Aorta (tissue), 5 donors: ENCODE results near the gene ZNF99. TPM values are rescaled to one million over a fixed set of nuclear protein-coding genes. Genes with fewer than 3 reads are reported as not detected.
"Not testable (repeated sequence)": the region's sequence is repeated elsewhere in the genome, so short reads cannot be mapped to it uniquely, and the experiment has no call there.

Experiments
- ATAC-seq: fragments of 200-7000 bp; cut with Tn5 transposase; one replicate; pipeline ENCODE4 v1.9.1; 2022; ENCODE audit warnings: moderate library complexity; ENCODE audit not compliant: low FRiP score
- DNase-seq, 2 donors: peaks; one replicate each; pipeline ENCODE4 v3.0.0-alpha.2; 2020
- H3K27ac ChIP-seq, 2 donors: one replicate each; pipeline ENCODE4 v1.5.1; 2013; ENCODE audit warnings: low read length in 2 of 2, mild to moderate bottlenecking in 2 of 2, moderate library complexity in 2 of 2, control low read depth in 1 of 2, inconsistent platforms in 1 of 2, low read depth in 1 of 2
- H3K27me3 ChIP-seq, 2 donors: one replicate each; pipeline ENCODE4 v1.6.1; 2013; ENCODE audit warnings: control low read depth in 1 of 2, low read length in 1 of 2, mild to moderate bottlenecking in 1 of 2, moderate library complexity in 1 of 2; ENCODE audit not compliant: insufficient read depth in 2 of 2, control insufficient read depth in 1 of 2
- H3K36me3 ChIP-seq, 2 donors: one replicate each; pipeline ENCODE4 v1.6.1; 2013; ENCODE audit warnings: control low read depth in 1 of 2, low read length in 1 of 2, mild to moderate bottlenecking in 1 of 2; ENCODE audit not compliant: insufficient read depth in 2 of 2, control insufficient read depth in 1 of 2
- H3K4me1 ChIP-seq, 2 donors: one replicate each; pipeline ENCODE4 v1.6.1; 2013; ENCODE audit warnings: low read length in 2 of 2, control low read depth in 1 of 2, mild to moderate bottlenecking in 1 of 2, moderate library complexity in 1 of 2; ENCODE audit not compliant: insufficient read depth in 2 of 2, control insufficient read depth in 1 of 2
- H3K4me3 ChIP-seq, 2 donors: one replicate each; pipeline ENCODE4 v1.5.1; 2013; ENCODE audit warnings: low read length in 2 of 2, control low read depth in 1 of 2, mild to moderate bottlenecking in 1 of 2
- H3K9me3 ChIP-seq: one replicate; pipeline ENCODE4 v1.6.1; 2013; ENCODE audit warnings: mild to moderate bottlenecking, low read length; ENCODE audit not compliant: control insufficient read depth
- WGBS, 2 donors: extraction: QIAGEN DNeasy Blood & Tissue Kit; methylation state at CpG; one replicate each; pipeline ENCODE4 v1.1.7; 2013; 5-methylcytosine and 5-hydroxymethylcytosine counted together
- intact Hi-C, 2 donors: fragments of 100-400 bp; cut with DNase I; formaldehyde crosslinking; loops; one replicate each; pipeline versions ENCODE4 v1.14.2 to v1.15.0; 2022
- polyA plus RNA-seq, 2 donors: library from polyadenylated mRNA; stranded (reverse); fragments of 200-250 nt; gene quantifications; one replicate each; pipeline ENCODE4 v1.2.3, GENCODE V29; 2013
- total RNA-seq, 2 donors: library from RNA; stranded (reverse); fragmentation: NEBNext Ultra II Directional; extraction: Animal tissue kit (Norgen Biotek cat#: 25700); gene quantifications; one replicate each; pipeline ENCODE4 v1.2.1, GENCODE V29; 2021
- donor health status: healthy with polysubstance abuse.
- donor health status: Bipolar disorder and iron deficiency.
- donor health status: DM: no; HTN: no; CAD: no.
- donor health status: DM: no; HTN: no; CAD: no.
- donor health status: DM: yes; HTN: yes; CAD: no.

The ZNF99 gene
- total and polyA plus RNA-seq, 4 donors, result 0.19 to 0.51 TPM; not detected in 2

DNA sequence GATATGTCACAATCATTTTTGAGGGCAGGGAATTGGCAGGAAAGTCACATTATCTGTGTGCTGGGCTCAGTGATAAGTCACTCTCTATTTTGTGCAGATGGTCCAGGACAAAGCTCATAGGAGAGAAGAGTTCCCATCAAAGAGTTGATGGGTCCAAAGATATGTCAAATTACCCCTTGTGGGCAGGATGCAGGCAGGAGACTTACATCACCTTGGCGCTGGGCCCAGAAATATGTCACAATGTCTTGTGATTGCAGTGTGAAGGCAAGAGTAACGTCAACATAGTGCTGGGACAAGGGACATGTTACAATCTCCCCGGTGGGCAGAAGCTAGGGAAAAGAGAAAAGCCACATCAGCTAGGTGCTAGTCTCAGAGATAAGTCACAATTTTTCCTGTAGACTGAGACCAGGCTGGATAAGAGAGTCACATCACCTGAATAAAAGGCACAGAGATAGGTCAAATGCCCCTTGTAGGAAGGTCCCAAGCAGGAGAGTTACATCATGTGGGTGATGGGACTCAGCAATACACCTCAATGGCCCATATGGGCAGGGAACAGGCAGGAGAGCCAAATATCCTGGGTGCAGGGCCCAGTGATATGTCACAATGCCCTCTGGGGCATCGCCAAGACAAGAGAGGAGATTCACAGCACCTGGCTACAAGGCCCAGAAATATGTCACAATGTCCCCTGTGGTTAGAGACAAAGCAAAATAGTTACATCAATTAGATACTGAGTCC lies 47.9 kb downstream of the ZNF99 start:
- Histone ChIP-seq H3K9me3 (peaks cover 1% of the 10 kb centered on the region), H3K4me1 (no peaks in the 10 kb centered on the region), H3K27ac (no peak overlapping the region), H3K4me3 (no peak overlapping the region), H3K36me3 (no peaks in the 10 kb centered on the region), H3K27me3 (no peaks in the 10 kb centered on the region)
- DNase-seq, result no peak
- ATAC-seq, result no peak
- intact Hi-C loops, result no loop called here
- 79% methylated on average over 4 of the region's 4 CpGs for WGBS, 2 donors

DNA sequence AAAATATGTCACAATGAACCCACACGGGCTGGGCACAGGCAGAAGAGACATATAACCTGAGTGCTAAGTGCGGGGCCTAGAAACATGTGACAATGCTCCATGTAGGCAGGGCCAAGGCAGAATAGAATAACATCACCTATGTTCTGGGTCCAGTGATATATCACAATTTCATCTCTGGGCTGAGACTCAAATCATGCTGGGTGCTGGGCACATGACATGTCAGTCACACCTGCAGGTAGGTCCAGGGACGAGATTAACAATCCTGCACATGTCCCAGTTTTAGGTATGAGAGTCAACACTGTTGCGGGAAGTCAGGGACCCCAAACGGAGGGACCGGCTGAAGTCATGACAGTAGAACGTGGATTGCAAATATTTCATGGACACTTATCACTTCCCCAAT lies 50.3 kb downstream of the ZNF99 start:
- intact Hi-C loops, result no loop called here
- Histone ChIP-seq H3K4me1 (no peaks in the 10 kb centered on the region), H3K36me3 (no peaks in the 10 kb centered on the region), H3K4me3 (no peak overlapping the region), H3K27me3 (no peaks in the 10 kb centered on the region), H3K9me3 (peaks cover 1% of the 10 kb centered on the region), H3K27ac (no peak overlapping the region)
- WGBS, 2 donors, result 71 to 75% methylated on average over 7 of the region's 7 CpGs
- no peak for ATAC-seq
- DNase-seq, result no peak

DNA sequence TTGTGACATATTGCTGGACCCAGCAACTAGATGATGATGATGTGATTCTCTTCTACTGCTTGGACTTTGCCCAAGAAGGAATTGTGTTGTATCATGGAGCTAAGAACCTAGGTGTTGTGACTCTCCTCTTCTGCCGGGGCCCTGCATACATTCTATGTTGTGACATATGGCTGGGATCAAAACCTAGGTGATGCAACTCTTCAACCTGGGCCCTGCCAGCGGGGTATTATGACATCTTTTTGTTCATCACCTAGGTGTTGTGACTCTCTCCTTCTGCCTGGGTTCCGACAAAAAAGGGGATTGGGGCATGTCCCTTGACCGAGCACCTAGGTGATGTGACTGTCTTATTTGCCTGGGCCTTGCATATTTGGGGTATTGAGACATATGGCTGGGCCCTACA lies 55.7 kb downstream of the ZNF99 start:
- H3K4me3 ChIP-seq, H3K27me3 ChIP-seq, H3K9me3 ChIP-seq, intact Hi-C loops, H3K36me3 ChIP-seq, H3K4me1 ChIP-seq, DNase-seq, H3K27ac ChIP-seq, ATAC-seq: not testable (repeated sequence)
- 83% methylated on average over 4 of the region's 4 CpGs for WGBS, 2 donors

DNA sequence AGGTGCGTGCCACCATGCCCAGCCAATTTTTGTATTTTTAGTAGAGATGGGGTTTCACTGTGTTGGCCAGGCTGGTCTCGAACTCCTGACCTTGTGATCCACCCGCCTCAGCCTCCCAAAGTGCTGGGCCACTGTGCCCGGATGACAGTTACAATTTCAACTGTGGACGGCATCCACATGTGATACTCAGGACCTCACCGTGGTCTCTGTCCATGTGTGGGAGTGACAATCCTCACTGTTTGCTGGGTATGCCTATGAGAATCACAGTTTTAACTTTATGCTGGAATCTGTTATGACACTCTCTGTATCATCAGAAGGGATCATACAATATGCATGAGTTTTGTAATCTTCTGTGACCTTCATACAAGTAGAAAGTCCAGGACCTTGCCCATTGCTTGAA lies 62.4 kb downstream of the ZNF99 start:
- H3K4me1 ChIP-seq, intact Hi-C loops, H3K9me3 ChIP-seq, ATAC-seq, H3K36me3 ChIP-seq, H3K27ac ChIP-seq, H3K27me3 ChIP-seq, DNase-seq, H3K4me3 ChIP-seq: not testable (repeated sequence)
- WGBS, 2 donors, result 84 to 85% methylated on average over 6 of the region's 6 CpGs

DNA sequence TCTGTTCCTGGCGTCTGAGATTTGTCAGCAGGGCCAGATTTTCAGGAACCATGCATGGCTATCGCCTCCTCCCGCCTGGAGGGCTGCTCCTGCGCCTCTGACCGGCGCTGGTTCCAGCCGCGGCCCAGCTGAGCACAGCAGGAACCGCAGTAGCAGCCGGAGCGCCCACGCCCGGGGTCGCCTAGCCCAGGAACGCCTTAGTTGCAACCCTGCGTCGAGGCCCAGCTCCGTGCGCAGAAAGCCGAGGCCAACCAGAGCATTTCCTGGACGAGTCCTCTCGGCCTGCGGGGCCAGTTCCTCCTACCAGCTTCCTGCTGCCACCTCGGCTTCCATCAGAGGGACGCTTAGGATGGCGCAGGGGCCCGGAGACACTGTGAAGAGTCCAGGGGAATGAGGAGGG lies 75.0 kb downstream of the ZNF99 start:
- ATAC-seq (peak; percentile 48), DNase-seq (no peak)
- H3K27ac ChIP-seq, result no peak overlapping the region
- WGBS, 2 donors, result 19 to 21% methylated on average over 27 of the region's 27 CpGs
- intact Hi-C loops, result no loop called here
- H3K36me3 ChIP-seq, result no peaks in the 10 kb centered on the region
- H3K27me3 ChIP-seq, result no peaks in the 10 kb centered on the region
- no peaks in the 10 kb centered on the region for H3K9me3 ChIP-seq
- no peaks in the 10 kb centered on the region for H3K4me1 ChIP-seq
- no peak overlapping the region for H3K4me3 ChIP-seq

DNA sequence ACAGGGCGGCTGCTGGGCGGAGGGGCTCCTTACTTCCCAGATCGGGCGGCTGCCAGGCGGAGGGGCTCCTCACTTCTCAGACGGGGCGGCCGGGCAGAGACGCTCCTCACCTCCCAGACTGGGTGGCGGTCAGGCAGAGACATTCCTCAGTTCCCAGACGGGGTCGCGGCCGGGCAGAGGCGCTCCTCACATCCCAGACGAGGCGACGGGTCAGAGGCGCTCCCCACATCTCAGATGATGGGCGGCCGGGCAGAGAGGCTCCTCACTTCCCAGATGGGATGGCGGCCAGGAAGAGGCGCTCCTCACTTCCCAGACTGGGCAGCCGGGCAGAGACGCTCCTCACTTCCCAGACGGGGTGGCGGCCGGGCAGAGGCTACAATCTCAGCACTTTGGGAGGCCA lies 80.9 kb downstream of the ZNF99 start:
- H3K9me3 ChIP-seq, intact Hi-C loops, H3K4me1 ChIP-seq, H3K36me3 ChIP-seq, H3K27me3 ChIP-seq, H3K27ac ChIP-seq, H3K4me3 ChIP-seq, DNase-seq, ATAC-seq: not testable (repeated sequence)
- WGBS, 2 donors, result 93 to 94% methylated on average over 21 to 28 of the region's 28 CpGs

DNA sequence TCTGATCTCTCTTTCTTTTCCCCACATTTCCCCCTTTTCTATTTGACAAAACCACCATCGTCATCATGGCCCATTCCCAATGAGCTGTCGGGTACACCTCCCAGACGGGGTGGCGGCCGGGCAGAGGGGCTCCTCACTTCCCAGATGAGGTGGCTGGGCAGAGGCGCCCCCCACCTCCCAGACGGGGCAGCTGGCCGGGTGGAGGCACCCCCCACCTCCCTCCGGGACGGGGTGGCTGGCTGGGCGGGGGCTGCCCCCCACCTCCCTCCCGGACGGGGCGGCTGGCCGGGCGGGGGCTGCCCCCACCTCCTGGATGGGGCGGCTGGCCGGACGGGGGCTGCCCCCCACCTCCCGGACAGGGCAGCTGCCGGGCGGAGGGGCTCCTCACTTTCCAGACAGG lies 81.3 kb downstream of the ZNF99 start:
- ATAC-seq, H3K36me3 ChIP-seq, H3K9me3 ChIP-seq, H3K4me1 ChIP-seq, H3K4me3 ChIP-seq, H3K27me3 ChIP-seq, intact Hi-C loops, H3K27ac ChIP-seq, DNase-seq: not testable (repeated sequence)
- 90% methylated on average over 8 to 22 of the region's 22 CpGs for WGBS, 2 donors

Other genes starting within 250 kb of the ZNF99 start
- gene ZNF492, start 149.8 kb downstream of the ZNF99 start, total RNA-seq, result under 1 TPM; 0.36 to 0.51 TPM
- not detected for gene ZNF492, start 149.8 kb downstream of the ZNF99 start, polyA plus RNA-seq
- gene ZNF723, start 48.1 kb upstream of the ZNF99 start, total RNA-seq, result not detected
- gene ZNF723, start 48.1 kb upstream of the ZNF99 start, polyA plus RNA-seq, result not detected
- gene ZNF728, start 219.0 kb upstream of the ZNF99 start, total RNA-seq, result 1 to 10 TPM; 3.5 to 6.4 TPM
- under 1 TPM; 0.50 to 0.90 TPM for gene ZNF728, start 219.0 kb upstream of the ZNF99 start, polyA plus RNA-seq